K562 (cell line): ENCODE measurements around the gene NINJ2. TPM values are rescaled to one million over a fixed set of nuclear protein-coding genes. Genes with fewer than 3 reads are reported as not detected.

ENCODE experiments used
- ATAC-seq: fragments of 200-7000 bp; cut with Tn5 transposase; 3 replicates; pipeline ENCODE4 v1.9.1; 2020; ENCODE audit warnings: moderate library complexity
- BruUV-seq: library from RNA; stranded (reverse); fragments of 400-500 nt; replicated peaks from 2 replicates; lab custom pipeline; 2021; lab: Mats Ljungman, UMichigan
- CTCF ChIA-PET: fragments of 300-600 bp; formaldehyde crosslinking; extraction: SDS; loops from one replicate; lab custom pipeline; 2021; ENCODE audit warnings: low intra/inter-chr PET ratio; lab: Yijun Ruan, JAX
- POLR2A ChIA-PET: fragments of 300-600, 350-650 bp; sonication (Branson Sonifier 250); formaldehyde crosslinking; extraction: SDS; loops from one replicate; lab custom pipeline; 2021; ENCODE audit warnings: antibody characterized with exemption, inconsistent platforms; lab: Yijun Ruan, JAX
- DNase-seq, 4 experiments: peaks; one replicate each; pipeline versions ENCODE4 v3.0.0 to v3.0.0-alpha.2; 2011 to 2018; ENCODE audit warnings: low spot score in 3 of 4, mixed read lengths in 3 of 4; ENCODE audit errors: extremely low read depth in 1 of 4
- FAIRE-seq: peaks from 2 replicates; lab custom pipeline; 2011; peaks lifted over from hg19 to GRCh38; lab: Jason Lieb, UNC
- H2AFZ ChIP-seq: 2 replicates; pipeline ENCODE4 v1.6.0; 2011; ENCODE audit warnings: low read depth, low read length, control low read depth, inconsistent platforms
- H3K27ac ChIP-seq: fragments of 200-600 bp; 3 replicates; pipeline ENCODE4 v1.8.0; 2011; ENCODE audit warnings: low read depth, mild to moderate bottlenecking, control low read depth, inconsistent platforms, low read length, moderate library complexity, mixed read lengths; ENCODE audit errors: extremely low read depth
- H3K27me3 ChIP-seq, 2 experiments: fragments of 300-600 bp in 1 of 2; 2 replicates in 1 of 2; 3 replicates in 1 of 2; pipeline versions ENCODE4 v1.6.0 to v1.8.0; 2011; ENCODE audit warnings: inconsistent platforms in 2 of 2, low read length in 2 of 2, mild to moderate bottlenecking in 1 of 2, mixed read lengths in 1 of 2, moderate library complexity in 1 of 2; ENCODE audit not compliant: control insufficient read depth in 2 of 2, insufficient read depth in 2 of 2
- H3K36me3 ChIP-seq: fragments of 300-600 bp; 3 replicates; pipeline ENCODE4 v1.8.0; 2011; ENCODE audit warnings: mild to moderate bottlenecking, low read length, inconsistent platforms; ENCODE audit not compliant: control insufficient read depth, insufficient read depth
- H3K4me1 ChIP-seq, 2 experiments: fragments of 200-600 bp in 1 of 2; replicated peaks in 1 of 2; 2 replicates in 1 of 2; 3 replicates in 1 of 2; pipeline versions ENCODE4 v1.5.1 to v1.8.0; 2011; ENCODE audit warnings: inconsistent platforms in 2 of 2, low read length in 2 of 2, mild to moderate bottlenecking in 1 of 2, mixed read lengths in 1 of 2, moderate library complexity in 1 of 2; ENCODE audit not compliant: control insufficient read depth in 2 of 2, insufficient read depth in 2 of 2
- H3K4me2 ChIP-seq: 2 replicates; pipeline ENCODE4 v1.6.1; 2011; ENCODE audit warnings: low read length, control low read depth, inconsistent platforms, mixed read lengths; ENCODE audit not compliant: insufficient read depth
- H3K4me3 ChIP-seq: fragments of 200-600 bp; sonication (generic), shearing (Covaris generic); 2 replicates; pipeline ENCODE4 v1.5.1; 2016; ENCODE audit warnings: control low read depth, inconsistent platforms
- H3K79me2 ChIP-seq: fragments of 200-600 bp; 3 replicates; pipeline ENCODE4 v1.8.0; 2011; ENCODE audit warnings: low read length, inconsistent platforms; ENCODE audit not compliant: control insufficient read depth, insufficient read depth
- H3K9ac ChIP-seq, 2 experiments: 2 replicates each; pipeline versions ENCODE4 v1.6.0 to v1.6.1; 2011; ENCODE audit warnings: low read depth in 2 of 2, low read length in 2 of 2, control low read depth in 1 of 2, inconsistent platforms in 1 of 2, mild to moderate bottlenecking in 1 of 2, mixed read lengths in 1 of 2; ENCODE audit not compliant: insufficient read depth in 1 of 2
- H3K9me1 ChIP-seq: one replicate; pipeline ENCODE4 v1.6.0; 2011; ENCODE audit warnings: inconsistent platforms, mild to moderate bottlenecking, low read length, moderate library complexity; ENCODE audit not compliant: control insufficient read depth, insufficient read depth
- H3K9me3 ChIP-seq: replicated peaks from 2 replicates; pipeline ENCODE4 v1.5.1; 2011; ENCODE audit warnings: low read depth, low read length, inconsistent platforms; ENCODE audit not compliant: control insufficient read depth, insufficient read depth
- H4K20me1 ChIP-seq: replicated peaks from 2 replicates; pipeline ENCODE4 v1.6.1; 2011; ENCODE audit warnings: low read length, inconsistent platforms, mixed read lengths; ENCODE audit not compliant: control insufficient read depth, insufficient read depth
- DNMT1 ChIP-seq: fragments of 450-650 bp; IDR thresholded peaks from 2 replicates; pipeline ENCODE4 v1.6.1; 2016; ENCODE audit warnings: antibody characterized with exemption, mild to moderate bottlenecking
- RREB1 ChIP-seq: fragments of 250-450 bp; sonication (Bioruptor Pico); IDR thresholded peaks from 2 replicates; pipeline ENCODE4 v1.4.0; 2020
- SMARCC2 ChIP-seq: fragments of 450-650 bp; IDR thresholded peaks from 2 replicates; pipeline ENCODE4 v1.6.1; 2017; ENCODE audit warnings: antibody characterized with exemption, moderate library complexity, mild to moderate bottlenecking, low read depth
- SUPT5H ChIP-seq: fragments of 450-650 bp; IDR thresholded peaks from 2 replicates; pipeline ENCODE4 v1.6.1; 2016
- TSHZ1 ChIP-seq: fragments of 250-450 bp; sonication (Bioruptor Pico); IDR thresholded peaks from 2 replicates; pipeline ENCODE4 v1.4.0; 2020; ENCODE audit warnings: mild to moderate bottlenecking, moderate library complexity
- ZNF518B ChIP-seq: fragments of 250-450 bp; sonication (Bioruptor Pico); IDR thresholded peaks from 2 replicates; pipeline ENCODE4 v1.5.0; 2021; ENCODE audit warnings: mild to moderate bottlenecking, moderate library complexity
- ZNF76 ChIP-seq: fragments of 250-450 bp; sonication (Bioruptor Pico); IDR thresholded peaks from 2 replicates; pipeline ENCODE4 v1.4.0; 2020; ENCODE audit warnings: mild to moderate bottlenecking, moderate library complexity, borderline replicate concordance
- WGBS: fragments of 100-300 bp; shearing (Covaris generic); methylation state at CpG from one replicate; pipeline ENCODE4 v1.1.6; 2016; ENCODE audit warnings: low coverage, mixed read lengths; ENCODE audit not compliant: insufficient coverage; ENCODE audit errors: missing lambda C conversion rate; 5-methylcytosine and 5-hydroxymethylcytosine counted together
- in situ Hi-C: fragments of 300-500 bp; cut with MboI; formaldehyde crosslinking; loops from 4 replicates; pipeline ENCODE4 v1.15.0; 2018; ENCODE audit warnings: inconsistent platforms, mixed read lengths
- intact Hi-C: fragments of 100-400 bp; cut with micrococcal nuclease; formaldehyde crosslinking; loops from 2 replicates; pipeline ENCODE4 v1.14.2; 2022
- polyA plus RNA-seq, 8 experiments: library from polyadenylated mRNA; depleted of rRNA in 4 of 8; stranded (reverse) in 5 of 8; unstranded in 3 of 8; fragments of >200 nt; fragmentation: Nextera tagmentation in 2 of 8; fragmentation: Illumina TruSeq in 1 of 8; extraction: Ambion mirVana in 2 of 8; extraction: Trizol in 1 of 8; gene quantifications; 2 replicates each; pipeline versions ENCODE4 v1.2.1 to v1.2.3, GENCODE V29; 2011 to 2014; ENCODE audit warnings: inconsistent platforms in 1 of 8, missing spikeins in 1 of 8
- total RNA-seq, 7 experiments: library from RNA; depleted of rRNA in 6 of 7; stranded (reverse); fragments of >200 nt in 6 of 7; fragmentation: Illumina TruSeq in 2 of 7; extraction: Trizol in 2 of 7; gene quantifications; 2 replicates each; pipeline versions ENCODE4 v1.2.1 to v1.2.3, GENCODE V29; 2011 to 2021; ENCODE audit warnings: low replicate concordance in 1 of 7

NINJ2 gene
- total and polyA plus RNA-seq, 9 of the 15 experiments (the other 6 are each of a cell fraction or from before 2014, with no cell fraction given) = 2.6 to 16.0 (median 4.5) TPM

- Histone ChIP-seq H3K4me3 (no peak overlapping the region), H3K9me3 (no peaks in the 10 kb centered on the region), H4K20me1 (no peaks in the 10 kb centered on the region), H3K4me1 (no peaks in the 10 kb centered on the region), H3K4me2 (no peak overlapping the region), H3K27me3 (peaks cover 10 to 53% of the 10 kb centered on the region in 2 experiments; a peak in 4 of 5 replicates), H3K9me1 (no peaks in the 10 kb centered on the region), H3K36me3 (no peaks in the 10 kb centered on the region), H3K9ac (no peak overlapping the region), H2AFZ (no peak overlapping the region), H3K27ac (no peak overlapping the region), H3K79me2 (no peaks in the 10 kb centered on the region)
- FAIRE-seq (no peak), DNase-seq (no peak), ATAC-seq (no peak)
- WGBS = 3% methylated on average over 11 of the region's 14 CpGs
- CTCF ChIA-PET = no interaction called here
- POLR2A ChIA-PET = no interaction called here
- BruUV-seq = no TSS peak
- intact Hi-C loops = no loop called here
- in situ Hi-C loops = no loop called here
- TF ChIP-seq SUPT5H = no peak
- no peak for TF ChIP-seq ZNF518B (CRISPR knock-in tag)
- no peak for TF ChIP-seq DNMT1
- TF ChIP-seq ZNF76 (CRISPR knock-in tag) = no peak
- TF ChIP-seq TSHZ1 (CRISPR knock-in tag) = no peak
- no peak for TF ChIP-seq RREB1 (CRISPR knock-in tag)
- no peak for TF ChIP-seq SMARCC2
These were observed 129.0 kb downstream of the NINJ2 start for GRCh38 chr12:534216-534615.
